Activated T-helper 1 cell treated with anti-CD3 and anti-CD28 coated beads, Interleukin-12 subunit alpha, Interleukin-12 subunit beta, Interleukin-2, Interleukin-4 antibody, amounts not matched to agents 30 ng/mL and 10 ng/mL and 1 ng/mL, durations not matched to agents 14 hours and 24 hours and 36 hours (primary cell): Measurements from ENCODE around the gene CES3. TPM values are rescaled to one million over a fixed set of nuclear protein-coding genes. Genes with fewer than 3 reads are reported as not detected.
A peak's percentile ranks its signal among the peaks of the same experiment; 100 is the strongest.
"Not testable (repeated sequence)": the region's sequence is repeated elsewhere in the genome, so short reads cannot be mapped to it uniquely, and the experiment has no call there.

Source experiments
- DNase-seq: peaks from one replicate; pipeline ENCODE4 v3.0.0; 2021; ENCODE audit warnings: low spot score
- H3K27ac Mint-ChIP-seq: one replicate; pipeline ENCODE4 v1.8.0; 2021; ENCODE audit warnings: mild to moderate bottlenecking, mixed read lengths
- H3K27me3 Mint-ChIP-seq: one replicate; pipeline ENCODE4 v1.8.0; 2022; ENCODE audit warnings: mild to moderate bottlenecking, moderate library complexity, mixed read lengths; ENCODE audit not compliant: insufficient read depth
- H3K36me3 Mint-ChIP-seq: one replicate; pipeline ENCODE4 v1.8.0; 2021; ENCODE audit warnings: low read depth, mixed read lengths
- H3K4me1 Mint-ChIP-seq: one replicate; pipeline ENCODE4 v1.8.0; 2021; ENCODE audit warnings: low read depth, mixed read lengths
- H3K4me3 Mint-ChIP-seq: one replicate; pipeline ENCODE4 v1.8.0; 2021; ENCODE audit warnings: mild to moderate bottlenecking, moderate library complexity, mixed read lengths
- H3K9me3 Mint-ChIP-seq: one replicate; pipeline ENCODE4 v1.8.0; 2021; ENCODE audit warnings: mixed read lengths
- intact Hi-C: fragments of 100-400 bp; cut with micrococcal nuclease; formaldehyde crosslinking; loops from one replicate; pipeline ENCODE4 v1.15.1; 2024
- total RNA-seq: library from RNA; stranded (reverse); gene quantifications from 2 replicates; pipeline ENCODE4 v1.2.3, GENCODE V29; 2022

The CES3 gene
- total RNA-seq, 1 donor from 2014 or later, result 5.6 TPM

DNA sequence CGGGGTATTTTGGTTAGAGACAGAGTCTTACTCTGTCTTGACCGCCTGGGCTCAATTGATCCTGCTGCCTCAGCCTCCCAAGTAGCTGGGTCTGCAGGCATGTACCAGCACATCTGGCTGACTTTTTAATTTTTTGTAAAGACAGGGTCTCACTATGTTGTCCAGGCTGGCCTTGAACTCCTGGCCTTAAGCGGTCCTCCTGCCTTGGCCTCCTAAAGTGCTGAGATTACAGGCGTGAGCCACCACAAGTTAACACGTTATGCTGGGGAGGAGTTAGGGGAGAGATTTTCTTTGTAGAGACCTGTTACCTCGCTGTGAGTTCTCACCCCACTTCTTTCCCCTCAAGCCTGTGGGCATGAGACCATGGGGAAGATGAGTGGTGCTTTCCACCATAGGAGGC lies 25.5 kb downstream of the CES3 start:
- DNase-seq, result no peak
- H3K9me3 Mint-ChIP-seq, result no peaks in the 10 kb centered on the region
- peak overlapping the region; percentile 87 for H3K27ac Mint-ChIP-seq
- H3K4me3 Mint-ChIP-seq, result no peak overlapping the region
- intact Hi-C loops, result no loop called here
- peaks cover 40% of the 10 kb centered on the region for H3K4me1 Mint-ChIP-seq
- H3K27me3 Mint-ChIP-seq, result no peaks in the 10 kb centered on the region
- peaks cover 11% of the 10 kb centered on the region for H3K36me3 Mint-ChIP-seq

DNA sequence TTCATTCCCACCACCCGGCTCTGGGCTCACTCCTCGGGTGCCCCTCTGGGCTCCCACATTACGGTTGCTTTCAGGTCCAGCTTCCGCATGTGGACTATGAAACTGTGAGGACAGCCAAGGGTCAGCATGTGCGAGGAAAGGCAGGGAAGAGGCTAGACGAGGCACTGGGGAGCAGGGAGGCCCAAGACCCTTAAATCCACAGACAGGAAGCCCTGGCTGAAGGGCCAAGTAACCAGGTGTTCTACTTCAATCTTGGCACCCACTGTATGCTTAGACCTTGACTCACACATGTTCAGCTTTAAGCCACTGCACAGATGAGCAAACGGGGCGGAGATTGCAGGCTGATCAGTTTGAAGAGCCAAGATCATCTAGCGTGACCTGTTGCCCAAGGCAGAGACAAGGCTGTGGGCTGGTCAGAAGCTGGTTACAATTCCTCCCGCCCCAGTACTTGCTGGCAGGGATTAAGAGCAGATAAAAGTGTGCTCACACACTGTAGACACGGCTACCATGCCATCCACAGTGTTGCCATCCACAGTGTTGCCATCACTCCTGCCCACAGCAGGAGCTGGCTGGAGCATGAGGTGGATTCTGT lies 27.2 kb downstream of the CES3 start, which contains the start of gene CES4A:
TSS of gene CES4A (plus strand) at position 393 of the 592 bp plus-strand sequence. CDS start at position 577, 184 bp downstream.
- no peak within 1 kb of the TSS for H3K4me3 Mint-ChIP-seq
- peaks cover 32% of the 10 kb centered on the region for H3K4me1 Mint-ChIP-seq
- no peaks in the 10 kb centered on the region for H3K27me3 Mint-ChIP-seq
- intact Hi-C loops, result loop anchor here (1.0 kb wide), 1 partner anchor 12 kb away; no protein-coding TSS in a partner anchor
- no peaks in the 10 kb centered on the region for H3K9me3 Mint-ChIP-seq
- H3K27ac Mint-ChIP-seq, result peak within 1 kb of the TSS; percentile 73
- no peak for DNase-seq
- H3K36me3 Mint-ChIP-seq, result peaks cover 11% of the 10 kb centered on the region

DNA sequence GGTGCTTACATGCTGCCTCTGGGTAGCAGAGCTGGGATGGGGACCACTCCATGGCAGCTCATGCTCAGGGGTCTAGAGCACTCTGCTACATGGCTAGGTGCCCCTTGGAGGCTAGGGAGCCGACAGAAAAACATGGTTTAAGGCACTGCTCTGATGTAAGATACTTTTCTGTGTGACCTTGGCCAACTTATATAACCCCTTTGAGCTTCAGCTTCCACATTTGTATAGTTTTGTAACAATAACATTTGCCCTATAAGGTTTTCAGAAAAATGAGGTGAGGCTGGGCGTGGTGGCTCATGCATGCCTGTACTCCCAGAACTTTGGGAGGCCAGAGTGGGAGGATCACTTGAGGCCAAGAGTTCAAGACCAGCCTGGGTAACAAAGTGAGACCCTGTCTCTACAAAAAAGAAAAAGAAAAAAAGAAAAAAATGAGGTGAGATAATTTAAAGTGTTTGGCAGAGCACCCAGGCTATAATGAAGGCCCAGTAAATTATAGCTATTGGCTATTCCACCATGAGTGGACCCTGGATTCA lies 30.5 kb downstream of the CES3 start:
- Mint-ChIP-seq H3K27ac (no peak overlapping the region), H3K27me3 (no peaks in the 10 kb centered on the region), H3K4me3 (no peak overlapping the region), H3K36me3 (peaks cover 8% of the 10 kb centered on the region), H3K4me1 (peaks cover 6% of the 10 kb centered on the region), H3K9me3 (no peaks in the 10 kb centered on the region)
- no peak for DNase-seq
- intact Hi-C loops, result no loop called here

DNA sequence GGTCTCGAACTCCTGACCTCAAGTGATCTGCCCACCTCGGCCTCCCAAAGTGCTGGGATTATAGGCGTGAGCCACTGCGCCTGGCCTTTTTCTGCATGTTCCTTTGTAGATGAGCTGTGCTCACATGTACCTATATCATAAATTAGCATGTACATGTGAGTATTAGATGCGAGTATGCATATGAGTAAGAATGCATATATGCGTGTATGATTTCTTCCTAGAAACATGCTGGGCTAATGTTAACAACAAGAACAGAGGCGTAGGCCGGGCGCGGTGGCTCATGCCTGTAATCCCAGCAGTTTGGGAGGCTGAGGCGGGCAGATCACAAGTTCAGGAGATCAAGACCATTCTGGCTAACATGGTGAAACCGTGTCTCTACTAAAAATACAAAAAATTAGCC lies 32.5 kb downstream of the CES3 start:
- H3K27me3 Mint-ChIP-seq, DNase-seq, H3K9me3 Mint-ChIP-seq, intact Hi-C loops, H3K36me3 Mint-ChIP-seq, H3K27ac Mint-ChIP-seq, H3K4me1 Mint-ChIP-seq, H3K4me3 Mint-ChIP-seq: not testable (repeated sequence)

DNA sequence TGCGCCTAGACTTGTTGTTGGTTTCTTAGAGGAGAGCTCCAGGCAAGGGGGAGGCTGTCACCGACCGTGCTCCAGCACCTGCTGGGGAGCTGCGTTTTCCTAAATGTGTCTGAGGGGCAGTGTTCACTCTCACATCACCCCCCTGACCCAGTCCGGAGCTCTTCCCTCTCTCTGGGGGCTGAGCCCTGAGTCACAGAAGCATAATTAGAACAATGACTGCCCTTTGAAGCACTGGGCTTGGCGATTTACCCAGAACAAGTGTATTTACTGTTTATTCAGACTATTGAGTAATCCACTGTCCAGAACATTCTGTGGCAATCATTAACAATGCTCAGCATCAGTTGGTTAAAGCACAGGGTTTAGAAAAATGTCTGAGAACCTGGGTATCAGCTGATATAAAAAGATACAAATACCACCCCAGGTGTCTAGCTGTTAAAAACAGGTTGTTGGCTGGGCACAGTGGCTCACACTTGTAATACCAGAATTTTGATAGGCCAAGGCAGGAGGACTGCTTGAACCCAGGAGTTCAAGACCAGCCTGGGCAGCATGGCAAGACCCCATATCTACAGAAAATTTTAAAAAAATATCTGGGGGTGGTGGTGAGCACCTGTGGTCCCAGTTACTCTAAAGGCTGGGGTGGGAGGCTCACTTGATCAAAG lies 35.4 kb downstream of the CES3 start:
- no peaks in the 10 kb centered on the region for H3K9me3 Mint-ChIP-seq
- intact Hi-C loops, result no loop called here
- no peak overlapping the region for H3K27ac Mint-ChIP-seq
- no peak for DNase-seq
- H3K27me3 Mint-ChIP-seq, result no peaks in the 10 kb centered on the region
- H3K4me1 Mint-ChIP-seq, result peaks cover 25% of the 10 kb centered on the region
- H3K36me3 Mint-ChIP-seq, result no peaks in the 10 kb centered on the region
- H3K4me3 Mint-ChIP-seq, result no peak overlapping the region

DNA sequence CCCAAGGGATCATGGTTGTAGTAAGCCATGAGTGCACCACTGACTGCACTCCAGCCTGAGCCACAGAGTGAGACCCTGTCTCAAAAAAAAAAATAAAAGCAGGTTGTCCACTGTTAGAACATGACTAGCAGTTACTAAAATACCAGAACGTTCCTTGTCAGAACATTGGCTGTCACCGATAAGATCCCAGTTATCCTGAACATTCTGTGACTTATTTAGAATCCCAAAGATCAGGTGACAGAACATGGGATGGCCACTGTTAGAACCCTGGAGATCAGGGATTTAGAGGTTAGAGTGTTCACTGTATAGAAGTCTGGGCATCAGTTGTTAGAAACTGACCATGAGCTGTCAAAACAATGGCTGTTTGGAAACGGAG lies 35.9 kb downstream of the CES3 start:
- H3K4me1 Mint-ChIP-seq, result peaks cover 30% of the 10 kb centered on the region
- H3K9me3 Mint-ChIP-seq, result no peaks in the 10 kb centered on the region
- no peak for DNase-seq
- intact Hi-C loops, result no loop called here
- no peak overlapping the region for H3K27ac Mint-ChIP-seq
- no peaks in the 10 kb centered on the region for H3K27me3 Mint-ChIP-seq
- H3K36me3 Mint-ChIP-seq, result peaks cover 4% of the 10 kb centered on the region
- no peak overlapping the region for H3K4me3 Mint-ChIP-seq

DNA sequence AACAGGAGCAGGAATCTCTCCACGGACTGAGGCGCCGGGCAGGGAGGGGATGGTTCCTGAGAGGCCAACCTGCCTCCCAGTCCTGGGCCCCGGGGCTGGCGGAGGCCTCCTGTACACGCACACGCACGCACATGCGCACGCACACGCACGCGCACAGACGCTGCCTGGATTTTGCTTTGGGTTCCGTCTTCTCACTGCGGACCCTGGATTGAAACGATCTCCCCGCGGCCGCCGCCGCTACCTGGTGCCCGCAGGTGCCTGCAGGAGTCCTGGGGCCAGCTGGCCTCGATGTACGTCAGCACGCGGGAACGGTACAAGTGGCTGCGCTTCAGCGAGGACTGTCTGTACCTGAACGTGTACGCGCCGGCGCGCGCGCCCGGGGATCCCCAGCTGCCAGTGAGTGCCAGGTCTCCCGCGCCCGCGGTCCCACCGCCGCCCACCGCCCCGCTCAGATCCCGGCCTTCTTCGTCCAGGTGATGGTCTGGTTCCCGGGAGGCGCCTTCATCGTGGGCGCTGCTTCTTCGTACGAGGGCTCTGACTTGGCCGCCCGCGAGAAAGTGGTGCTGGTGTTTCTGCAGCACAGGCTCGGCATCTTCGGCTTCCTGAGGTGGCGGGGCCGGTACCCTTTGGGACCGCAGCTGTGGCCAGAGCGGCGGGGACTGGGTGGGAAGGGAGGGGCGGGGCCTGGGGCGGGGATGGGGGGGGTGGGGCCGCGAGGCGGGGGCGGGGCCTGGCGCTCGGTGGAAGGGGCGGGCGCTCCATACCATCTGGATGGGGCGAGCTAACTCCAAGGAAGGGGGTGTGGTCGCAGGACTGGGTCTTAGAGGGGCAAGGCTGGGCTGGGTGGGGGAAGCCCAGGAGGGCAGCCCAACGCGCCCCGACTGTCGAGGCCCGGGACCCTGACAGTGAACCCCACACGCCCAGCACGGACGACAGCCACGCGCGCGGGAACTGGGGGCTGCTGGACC lies 39.6 kb downstream of the CES3 start:
- peaks cover 45% of the 10 kb centered on the region for H3K4me1 Mint-ChIP-seq
- no peaks in the 10 kb centered on the region for H3K27me3 Mint-ChIP-seq
- DNase-seq, result peak; percentile 55
- no peaks in the 10 kb centered on the region for H3K9me3 Mint-ChIP-seq
- H3K36me3 Mint-ChIP-seq, result peaks cover 25% of the 10 kb centered on the region
- intact Hi-C loops, result loop anchor here (1.0 kb wide), 4 partner anchors 12 to 29 kb away; partner anchors contain the start of genes CBFB and CES4A
- peak overlapping the region; percentile 76 for H3K4me3 Mint-ChIP-seq
- peak overlapping the region; percentile 88 for H3K27ac Mint-ChIP-seq

DNA sequence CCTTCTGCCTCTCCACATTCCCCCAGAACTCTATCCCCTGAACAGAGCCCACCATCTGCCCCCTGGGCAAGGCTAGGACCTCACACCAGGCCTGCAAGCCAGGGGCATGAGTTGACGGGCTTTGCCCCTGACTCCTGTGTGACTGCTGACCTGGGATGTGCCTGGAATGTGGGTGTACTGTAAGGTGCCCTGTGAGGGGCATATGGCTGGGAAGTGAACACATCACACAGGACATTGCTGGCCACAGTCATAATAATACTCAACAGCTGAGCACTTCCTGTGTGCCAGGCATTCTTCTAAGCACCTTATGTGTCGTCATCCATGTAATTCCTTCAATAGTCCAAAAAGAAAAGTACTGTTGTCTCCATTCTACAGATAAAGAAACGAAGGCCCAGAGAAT lies 40.7 kb downstream of the CES3 start:
- DNase-seq, result no peak
- H3K4me1 Mint-ChIP-seq, result peaks cover 45% of the 10 kb centered on the region
- no peaks in the 10 kb centered on the region for H3K27me3 Mint-ChIP-seq
- H3K4me3 Mint-ChIP-seq, result peak overlapping the region; percentile 41
- H3K27ac Mint-ChIP-seq, result peak overlapping the region; percentile 59
- H3K36me3 Mint-ChIP-seq, result peaks cover 32% of the 10 kb centered on the region
- intact Hi-C loops, result loop anchor here (1.0 kb wide), 1 partner anchor 12 kb away; no protein-coding TSS in a partner anchor
- no peaks in the 10 kb centered on the region for H3K9me3 Mint-ChIP-seq

DNA sequence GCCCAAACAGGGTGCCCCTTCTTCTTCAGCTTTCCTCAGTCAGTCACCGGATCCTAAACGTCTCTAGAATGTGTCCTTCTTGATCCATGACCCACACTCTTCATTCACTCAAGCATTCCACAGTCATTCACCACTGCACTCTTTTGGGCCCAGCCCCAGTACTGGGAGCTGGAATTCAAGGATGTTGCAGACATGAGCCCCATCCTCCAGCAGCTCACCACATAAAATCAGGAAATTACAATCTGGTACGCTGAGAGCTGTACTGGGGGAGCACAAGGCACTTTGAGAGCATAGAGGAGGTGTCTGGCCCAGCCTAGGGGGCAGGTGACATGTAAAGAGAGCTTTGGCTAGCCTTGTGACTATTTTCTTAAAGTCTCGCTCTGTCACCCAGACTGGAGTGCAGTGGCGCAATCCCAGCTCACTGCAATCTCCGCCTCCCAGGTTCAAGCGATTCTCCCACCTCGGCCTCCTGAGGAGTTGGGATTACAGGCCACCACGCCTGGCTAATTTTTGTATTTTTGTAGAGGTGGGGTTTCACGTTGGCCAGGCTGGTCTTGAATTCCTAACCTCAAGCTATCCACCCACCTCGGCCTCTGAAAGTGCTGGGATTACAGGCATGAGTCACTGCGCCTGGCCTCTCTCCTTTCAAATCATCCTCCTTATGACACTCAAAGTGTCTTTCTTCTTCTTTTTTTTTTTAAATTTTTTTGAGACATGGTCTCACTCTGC lies 46.0 kb downstream of the CES3 start:
- Mint-ChIP-seq H3K36me3 (peaks cover 41% of the 10 kb centered on the region), H3K4me3 (no peak overlapping the region), H3K4me1 (peaks cover 28% of the 10 kb centered on the region), H3K27me3 (no peaks in the 10 kb centered on the region), H3K9me3 (no peaks in the 10 kb centered on the region), H3K27ac (peak overlapping the region; percentile 20)
- no peak for DNase-seq
- intact Hi-C loops, result no loop called here

DNA sequence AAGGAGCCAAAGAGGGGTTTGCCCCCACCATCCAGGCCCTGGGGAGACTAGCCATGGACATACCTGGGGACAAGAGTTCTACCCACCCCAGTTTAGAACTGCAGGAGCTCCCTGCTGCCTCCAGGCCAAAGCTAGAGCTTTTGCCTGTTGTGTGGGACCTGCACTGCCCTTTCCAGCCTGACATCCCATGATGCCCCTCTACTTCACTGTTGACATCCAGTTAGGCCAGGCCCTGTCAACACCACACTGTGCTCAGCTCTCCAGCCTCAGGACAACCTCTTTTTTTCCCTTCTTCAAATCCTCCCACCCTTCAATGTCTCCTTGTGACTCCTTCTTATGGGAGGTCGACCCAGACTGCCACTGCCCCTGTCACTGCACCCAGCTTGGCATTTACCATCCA lies 48.1 kb downstream of the CES3 start:
- peaks cover 27% of the 10 kb centered on the region for H3K4me1 Mint-ChIP-seq

DNA sequence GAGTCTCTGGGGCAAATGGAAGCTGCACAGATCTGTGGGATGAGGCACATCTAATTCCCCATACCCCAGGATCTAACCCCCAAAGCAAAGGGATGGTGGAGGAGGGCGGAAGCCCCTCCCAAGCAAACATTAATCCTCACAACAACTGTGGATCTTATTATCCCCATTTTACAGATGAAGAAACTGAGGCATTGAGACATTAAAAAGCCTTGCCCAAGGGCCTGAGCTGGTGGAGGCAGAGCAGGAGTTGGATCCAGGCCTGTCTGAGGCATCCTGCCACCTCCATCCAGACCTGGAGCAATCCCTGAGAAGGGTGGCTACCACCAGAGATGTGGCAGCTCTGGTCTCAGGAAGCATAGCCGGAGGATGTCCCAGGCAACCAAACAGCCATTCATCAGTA lies 50.2 kb downstream of the CES3 start:
- H3K27ac Mint-ChIP-seq, result peak overlapping the region; percentile 52
- H3K27me3 Mint-ChIP-seq, result peaks cover 1% of the 10 kb centered on the region
- no peaks in the 10 kb centered on the region for H3K9me3 Mint-ChIP-seq
- peaks cover 44% of the 10 kb centered on the region for H3K4me1 Mint-ChIP-seq
- peaks cover 16% of the 10 kb centered on the region for H3K36me3 Mint-ChIP-seq
- DNase-seq, result no peak
- H3K4me3 Mint-ChIP-seq, result peak overlapping the region; percentile 19
- intact Hi-C loops, result no loop called here

More for the DNA sequence above, 48.1 kb downstream of the CES3 start:
- Mint-ChIP-seq H3K27me3 (no peaks in the 10 kb centered on the region), H3K9me3 (no peaks in the 10 kb centered on the region), H3K4me3 (no peak overlapping the region), H3K36me3 (peaks cover 26% of the 10 kb centered on the region), H3K27ac (peak overlapping the region; percentile 31)
- DNase-seq, result no peak
- intact Hi-C loops, result no loop called here

DNA sequence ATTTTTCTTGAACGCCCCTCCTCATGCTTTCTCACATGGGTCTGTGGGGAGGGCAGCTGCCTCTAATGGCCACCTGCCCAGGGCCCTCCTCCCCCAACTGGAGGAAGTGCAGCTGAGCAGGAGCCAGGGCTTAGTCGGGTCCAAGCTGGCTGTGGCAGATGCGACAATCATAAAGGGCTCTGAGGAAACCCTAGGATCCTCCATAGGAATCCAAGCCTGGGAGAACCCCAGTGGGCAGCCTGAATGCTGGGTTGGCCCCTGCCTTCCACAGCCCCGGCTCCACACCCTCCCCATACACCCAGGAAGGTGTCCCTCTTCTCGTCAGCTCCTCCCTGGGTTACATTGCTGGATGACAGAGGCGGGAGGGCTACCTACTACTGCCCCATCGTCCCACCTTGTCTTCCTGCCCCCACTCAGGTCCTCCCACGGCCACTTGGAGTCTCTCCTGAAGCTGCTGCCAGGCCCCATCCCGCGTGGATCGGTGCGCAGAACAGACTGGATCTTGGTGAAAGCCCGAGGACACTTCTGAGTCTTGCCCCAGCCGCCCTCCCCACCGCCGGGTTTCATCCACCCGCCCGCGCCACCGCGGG lies 52.3 kb downstream of the CES3 start:
- H3K4me3 Mint-ChIP-seq, result peak overlapping the region; percentile 84
- peak overlapping the region; percentile 83 for H3K27ac Mint-ChIP-seq
- H3K9me3 Mint-ChIP-seq, result no peaks in the 10 kb centered on the region
- H3K36me3 Mint-ChIP-seq, result peaks cover 9% of the 10 kb centered on the region
- no peak for DNase-seq
- H3K27me3 Mint-ChIP-seq, result peaks cover 1% of the 10 kb centered on the region
- intact Hi-C loops, result loop anchor here (1.0 kb wide), 3 partner anchors 12 to 59 kb away; no protein-coding TSS in a partner anchor
- H3K4me1 Mint-ChIP-seq, result peaks cover 55% of the 10 kb centered on the region
